Pulmonary artery endothelial cell (primary cell): ENCODE measurements around the gene DCAF4L1. TPM values are rescaled to one million over a fixed set of nuclear protein-coding genes. Genes with fewer than 3 reads are reported as not detected.
A peak's percentile ranks its signal among the peaks of the same experiment; 100 is the strongest.

Source experiments
- DNase-seq: peaks from one replicate; pipeline ENCODE4 v3.0.0-alpha.2; 2011; ENCODE audit warnings: low read depth, low spot score
- total RNA-seq: library from RNA; depleted of rRNA; stranded (reverse); fragments of >200 nt; gene quantifications from 2 replicates; pipeline ENCODE4 v1.2.3, GENCODE V29; 2014

DCAF4L1 gene, protein sequence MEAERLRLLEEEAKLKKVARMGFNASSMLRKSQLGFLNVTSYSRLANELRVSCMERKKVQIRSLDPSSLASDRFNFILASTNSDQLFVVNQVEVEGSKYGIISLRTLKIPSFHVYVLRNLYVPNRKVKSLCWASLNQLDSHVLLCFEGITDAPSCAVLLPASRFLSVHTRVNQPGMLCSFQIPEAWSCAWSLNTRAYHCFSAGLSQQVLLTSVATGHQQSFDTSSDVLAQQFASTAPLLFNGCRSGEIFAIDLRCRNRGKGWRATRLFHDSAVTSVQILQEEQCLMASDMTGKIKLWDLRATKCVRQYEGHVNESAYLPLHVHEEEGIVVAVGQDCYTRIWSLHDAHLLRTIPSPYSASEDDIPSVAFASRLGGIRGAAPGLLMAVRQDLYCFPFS
- total RNA-seq, result 0.07 and 0.18 TPM in 2 replicates

DNA sequence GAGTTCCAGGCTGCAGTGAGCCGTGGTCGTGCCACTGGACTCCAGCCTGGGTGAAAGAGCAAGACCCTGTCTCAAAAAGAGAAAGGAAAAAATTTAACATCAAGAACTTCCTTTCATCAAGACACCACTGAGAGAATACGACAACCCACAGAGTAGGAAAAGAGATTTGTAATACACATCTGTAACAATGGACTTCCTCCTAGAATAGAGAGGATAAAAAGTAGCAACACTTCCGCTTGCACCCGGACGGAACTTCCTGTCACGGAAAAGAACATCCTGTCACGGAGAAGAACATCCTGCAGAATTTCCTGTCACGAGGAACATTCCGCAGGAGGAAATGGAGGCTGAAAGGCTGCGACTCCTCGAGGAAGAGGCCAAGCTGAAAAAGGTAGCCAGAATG, at the start of gene DCAF4L1:
Gene DCAF4L1, plus strand, starts transcription at position 301 of the 400 bp plus-strand sequence. Its CDS starts 37 bp downstream, at position 338.
- no peak for DNase-seq

DNA sequence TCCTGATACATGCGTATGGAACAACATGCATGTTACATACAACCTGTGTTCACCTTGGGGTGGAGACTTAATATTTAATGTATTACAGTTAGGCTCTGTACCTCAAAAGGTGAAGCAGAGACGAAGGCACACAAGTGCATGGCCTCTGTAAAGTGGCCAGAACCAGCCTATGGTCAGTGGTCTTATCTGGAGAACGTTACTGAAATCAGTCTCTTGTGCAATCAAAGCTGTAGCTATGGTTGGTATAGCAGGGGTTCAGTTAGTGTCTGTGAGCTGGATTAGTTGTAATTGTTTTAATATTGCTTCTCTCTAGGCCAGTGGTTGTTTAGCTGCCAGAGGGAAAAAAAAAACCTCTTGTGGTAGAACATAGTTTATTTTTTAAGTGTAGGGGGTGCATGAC, 48.6 kb upstream of the DCAF4L1 start:
- no peak for DNase-seq

DNA sequence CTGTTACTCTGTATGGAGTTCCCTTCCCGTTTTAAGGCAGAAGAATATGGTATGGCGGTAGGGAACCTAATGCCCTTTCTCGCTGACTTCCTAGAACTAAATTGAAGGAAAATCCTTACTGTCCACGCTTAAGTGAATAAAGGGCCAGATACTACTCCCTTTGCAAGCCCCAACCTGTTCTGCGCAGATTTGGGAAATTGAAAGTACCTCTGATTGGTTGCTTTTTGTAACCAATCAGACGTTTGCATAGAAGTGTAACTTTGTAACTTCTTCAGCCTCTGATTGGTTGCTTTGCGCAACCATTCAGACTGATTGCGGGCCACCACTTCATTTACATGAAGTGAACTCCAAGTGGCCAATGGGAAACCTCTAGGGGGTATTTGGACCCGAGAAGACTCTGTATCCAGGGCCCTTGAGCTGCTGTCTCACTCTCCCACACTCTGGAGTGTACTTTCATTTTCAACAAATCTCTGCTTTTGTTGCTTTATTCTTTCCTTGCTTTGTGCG, 47.5 kb upstream of the DCAF4L1 start:
- no peak for DNase-seq

DNA sequence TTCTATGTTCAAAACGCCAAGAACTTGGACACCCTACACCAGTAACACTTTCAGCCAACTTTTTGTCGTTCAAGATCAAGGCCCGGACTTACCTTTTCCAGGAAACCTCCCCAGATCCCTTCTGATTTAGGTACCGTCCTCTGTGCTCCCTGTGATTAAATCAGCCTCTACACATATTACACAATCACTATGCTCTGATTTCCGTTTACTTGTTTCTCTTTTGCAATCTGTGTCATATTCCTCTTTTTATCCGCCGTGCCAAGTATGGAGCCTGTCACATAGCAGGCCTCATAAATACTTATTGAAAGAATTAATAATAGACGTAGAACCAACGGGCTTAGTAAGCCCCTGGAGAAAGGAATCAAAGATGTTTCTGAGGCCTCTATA, 47.0 kb upstream of the DCAF4L1 start:
- no peak for DNase-seq

DNA sequence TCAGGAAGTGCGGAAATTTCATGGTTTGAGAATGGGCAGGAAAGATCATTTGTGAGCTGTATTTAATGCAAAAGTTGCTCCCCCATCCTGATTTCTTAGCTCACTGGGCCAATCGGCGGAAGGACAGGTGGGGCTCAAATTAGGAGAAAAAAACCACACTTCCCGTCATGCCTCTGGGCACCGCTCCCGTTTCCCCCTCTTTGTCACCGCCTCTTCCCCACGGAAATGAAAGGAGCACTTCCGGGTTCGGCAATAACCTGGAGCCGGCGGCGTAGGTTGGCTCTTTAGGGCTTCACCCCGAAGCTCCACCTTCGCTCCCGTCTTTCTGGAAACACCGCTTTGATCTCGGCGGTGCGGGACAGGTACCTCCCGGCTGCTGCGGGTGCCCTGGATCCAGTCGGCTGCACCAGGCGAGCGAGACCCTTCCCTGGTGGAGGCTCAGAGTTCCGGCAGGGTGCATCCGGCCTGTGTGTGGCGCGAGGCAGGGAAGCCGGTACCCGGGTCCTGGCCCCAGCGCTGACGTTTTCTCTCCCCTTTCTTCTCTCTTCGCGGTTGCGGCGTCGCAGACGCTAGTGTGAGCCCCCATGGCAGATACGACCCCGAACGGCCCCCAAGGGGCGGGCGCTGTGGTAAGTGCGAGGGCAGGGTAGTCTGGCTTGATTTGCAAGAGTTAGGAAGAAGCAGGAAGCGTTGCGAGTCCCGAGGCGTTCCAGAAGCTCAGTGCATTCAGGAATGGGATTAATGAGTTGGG, 46.5 kb upstream of the DCAF4L1 start, which contains the start of gene TMEM33:
Gene TMEM33, plus strand, starts transcription at position 529 of the 751 bp plus-strand sequence. Its CDS starts 56 bp downstream, at position 585.
- DNase-seq, result peak; percentile 39

DNA sequence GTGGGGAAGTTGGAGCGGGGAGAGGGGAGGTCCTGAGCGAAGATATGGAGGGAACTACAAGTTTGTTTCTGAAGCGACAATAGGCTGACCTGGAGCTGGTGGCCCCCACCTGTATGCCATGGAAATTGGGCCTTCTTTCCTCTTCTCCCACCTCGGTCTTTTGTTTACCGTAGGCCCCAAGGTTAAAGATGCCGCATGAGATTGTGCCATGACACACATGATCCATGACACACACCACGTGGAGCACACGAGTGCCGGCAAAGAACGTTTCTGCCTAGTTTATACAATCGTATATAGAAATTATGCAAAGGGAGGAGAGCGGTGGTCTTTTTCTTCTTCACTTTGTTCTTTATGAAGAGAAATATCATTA, 45.9 kb upstream of the DCAF4L1 start:
- no peak for DNase-seq

DNA sequence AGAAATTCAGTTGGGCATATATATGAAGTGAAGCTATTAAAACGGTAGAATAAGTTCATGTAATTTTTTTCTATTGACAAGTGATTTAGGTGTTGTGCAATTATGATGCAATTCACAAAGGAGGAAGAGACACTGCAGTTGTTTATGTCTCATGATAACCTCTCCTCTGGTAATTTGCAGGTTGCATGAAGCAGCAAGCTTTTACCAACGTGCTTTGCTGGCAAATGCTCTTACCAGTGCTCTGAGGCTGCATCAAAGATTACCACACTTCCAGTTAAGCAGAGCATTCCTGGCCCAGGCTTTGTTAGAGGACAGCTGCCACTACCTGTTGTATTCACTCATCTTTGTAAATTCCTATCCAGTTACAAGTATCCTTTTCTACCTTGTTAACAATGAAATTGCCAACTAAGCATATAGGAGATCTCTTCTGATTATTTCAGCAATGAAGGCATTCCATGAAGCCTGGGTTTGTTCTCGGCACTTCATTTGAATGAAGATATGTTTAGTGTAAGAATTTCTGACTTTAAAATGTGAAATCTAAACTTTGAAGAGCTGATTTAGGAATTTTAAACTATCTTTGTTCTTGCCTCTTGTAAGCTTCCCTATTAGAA, 42.4 kb upstream of the DCAF4L1 start:
- no peak for DNase-seq

DNA sequence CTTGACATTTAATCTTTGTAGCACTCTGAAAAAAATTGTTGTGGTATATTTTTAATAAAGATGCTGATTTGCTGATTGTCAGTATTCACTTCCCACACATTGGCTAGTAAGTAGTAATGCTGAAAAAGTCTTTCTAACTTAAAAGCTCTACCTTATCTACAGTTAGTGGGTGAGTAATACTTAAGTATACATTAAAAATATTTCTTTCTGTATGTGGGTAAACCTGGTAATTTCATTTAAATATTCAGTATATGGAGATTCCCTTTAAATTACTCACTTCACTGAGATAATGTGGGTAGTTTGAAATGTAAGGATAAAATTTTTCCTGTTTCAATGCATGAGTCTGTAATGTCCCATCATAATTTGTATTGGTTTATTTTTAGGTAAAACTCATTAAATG, 40.7 kb upstream of the DCAF4L1 start:
- no peak for DNase-seq

DNA sequence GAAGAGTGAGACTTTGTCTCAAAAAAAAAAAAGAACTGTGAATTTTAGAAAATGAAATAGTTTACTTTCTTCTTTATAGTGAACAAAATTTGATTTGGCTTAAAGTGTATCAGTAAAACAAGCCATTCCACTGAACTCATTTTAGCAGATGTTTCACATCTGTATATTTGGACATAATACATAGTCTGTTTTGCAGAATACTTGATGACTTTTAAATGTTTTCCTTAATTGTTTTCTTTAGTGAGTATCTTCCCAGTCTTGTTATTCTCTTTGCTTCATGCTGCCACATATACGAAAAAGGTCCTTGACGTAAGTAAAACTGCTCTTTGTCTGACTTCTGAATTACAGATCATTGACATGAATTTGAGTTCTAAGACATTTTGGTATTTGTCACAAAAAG, 38.0 kb upstream of the DCAF4L1 start:
- DNase-seq, result no peak

DNA sequence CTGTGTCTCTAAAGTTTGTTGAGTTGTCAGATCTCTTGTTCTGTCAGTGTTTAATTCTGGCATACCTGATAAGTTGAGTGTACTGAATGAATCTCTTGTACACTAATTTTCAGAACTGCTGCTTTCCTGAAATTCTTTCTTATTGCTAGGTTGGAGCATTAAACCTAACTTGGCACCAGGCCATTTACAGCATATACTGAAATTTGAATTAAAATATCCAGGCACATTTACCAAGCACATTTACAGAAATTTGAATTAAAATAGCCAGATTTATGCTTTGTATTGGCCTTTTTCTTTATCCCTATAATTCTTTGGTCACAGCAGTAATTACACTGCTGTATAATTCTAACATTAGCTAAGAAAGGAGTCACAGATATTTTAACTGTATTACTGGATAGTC, 37.5 kb upstream of the DCAF4L1 start:
- no peak for DNase-seq

DNA sequence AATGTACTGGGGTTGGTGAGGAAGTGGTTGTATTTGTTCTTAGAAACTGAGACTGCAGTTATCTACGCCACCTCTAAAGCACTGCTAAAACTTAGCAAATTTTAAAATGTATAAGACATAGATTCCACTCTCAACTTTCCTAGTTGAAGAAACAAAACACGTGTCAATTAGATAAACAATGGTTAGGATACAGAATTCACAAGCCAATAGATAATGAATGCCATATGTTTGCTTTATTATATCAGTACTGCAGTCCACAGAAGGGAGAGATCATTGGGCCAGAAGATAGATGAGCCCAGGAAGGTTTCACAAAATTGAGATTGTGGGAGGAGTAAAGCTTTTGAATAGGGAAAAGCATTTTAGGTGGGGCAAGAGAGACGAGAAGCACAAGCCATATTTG, 32.0 kb upstream of the DCAF4L1 start:
- DNase-seq, result no peak

DNA sequence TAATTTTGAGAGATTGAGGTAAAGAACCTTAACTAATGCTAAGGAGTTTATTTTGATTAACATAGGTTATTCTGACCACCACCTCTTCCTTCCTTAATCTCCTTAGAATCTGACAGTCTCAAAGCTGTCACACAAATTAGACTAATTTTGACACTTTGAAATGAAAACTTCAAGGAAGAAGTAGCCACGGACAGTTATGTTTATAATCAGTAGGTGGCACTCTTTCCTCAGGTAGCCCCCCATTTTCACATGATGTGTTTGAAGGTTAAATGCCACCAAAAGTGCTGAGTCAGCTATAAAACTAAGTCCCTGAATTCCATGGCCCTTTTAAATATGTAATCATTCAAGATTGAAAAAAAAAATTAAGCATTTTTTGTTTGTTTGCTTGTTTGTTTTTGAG, 23.9 kb upstream of the DCAF4L1 start:
- DNase-seq, result no peak

DNA sequence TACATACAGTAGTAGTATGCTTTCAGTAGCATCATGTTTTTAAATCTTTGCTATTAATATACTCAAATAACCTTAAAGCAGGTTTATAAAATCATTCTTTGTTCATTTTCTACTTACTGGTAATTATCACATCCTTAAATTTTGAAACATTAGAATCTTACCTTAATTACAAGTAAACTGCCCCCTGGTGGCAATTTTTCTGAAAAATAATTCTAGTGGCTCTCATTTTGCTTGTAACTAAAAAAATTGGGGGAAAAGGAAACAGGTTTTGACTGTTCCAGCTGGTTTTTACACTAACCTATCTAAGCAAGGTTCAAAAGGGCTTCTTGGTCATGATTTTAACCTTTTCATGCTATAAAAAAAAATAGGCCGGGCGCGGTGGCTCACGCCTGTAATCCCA, 18.5 kb upstream of the DCAF4L1 start:
- DNase-seq, result no peak

DNA sequence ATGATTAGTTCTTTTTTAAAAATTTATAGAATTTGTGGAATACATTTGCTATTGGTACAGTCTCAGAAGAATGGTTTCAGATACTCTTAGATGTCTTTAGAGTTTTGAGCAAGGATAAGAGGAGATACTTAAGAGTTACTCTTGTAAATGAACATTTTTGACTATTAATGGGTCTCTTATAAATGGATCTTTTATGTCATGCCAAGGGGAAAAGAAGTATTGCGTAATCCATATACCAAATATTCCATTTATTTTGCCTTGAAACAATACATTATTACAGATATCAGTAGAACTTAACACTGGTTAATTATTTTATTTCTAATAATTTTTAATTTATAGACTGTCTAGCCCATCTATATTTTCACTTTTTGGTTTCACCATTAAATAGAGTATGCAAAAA, 17.2 kb upstream of the DCAF4L1 start:
- no peak for DNase-seq

DNA sequence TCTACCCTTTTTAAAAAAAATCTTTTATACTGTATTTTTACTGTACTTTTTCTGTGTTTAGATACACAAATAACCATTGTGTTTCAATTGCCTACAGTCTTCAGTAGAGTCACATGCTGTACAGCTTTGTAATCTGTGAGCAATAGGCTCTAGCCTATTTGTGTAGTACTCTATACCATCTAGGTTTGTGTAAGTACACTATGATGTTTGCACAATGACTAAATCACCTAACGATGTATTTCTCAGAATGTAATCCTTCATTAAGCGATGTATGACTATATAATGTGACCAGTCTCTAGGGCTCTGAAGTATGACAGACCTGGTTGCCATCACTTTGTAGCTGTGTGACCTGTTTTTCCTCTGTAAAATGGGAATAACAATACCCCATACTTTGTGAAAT, 14.2 kb upstream of the DCAF4L1 start:
- DNase-seq, result no peak

DNA sequence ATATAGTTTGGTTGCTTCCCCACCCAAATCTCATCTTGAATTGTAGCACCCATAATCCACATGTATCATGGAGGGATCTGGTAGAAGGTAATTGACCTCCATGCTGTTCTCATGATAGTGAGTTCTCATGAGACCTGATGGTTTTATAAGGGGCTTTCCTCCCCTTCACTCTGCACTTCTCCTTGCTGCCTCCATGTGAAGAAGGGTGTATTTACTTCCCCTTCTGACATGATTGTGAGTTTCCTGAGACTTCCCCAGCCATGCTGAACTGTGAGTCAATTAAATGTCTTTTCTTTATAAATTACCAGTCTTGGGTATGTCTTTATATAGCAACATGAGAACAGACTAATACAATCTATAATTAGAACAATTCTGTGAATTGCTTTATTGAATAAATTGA, 11.9 kb upstream of the DCAF4L1 start:
- no peak for DNase-seq

DNA sequence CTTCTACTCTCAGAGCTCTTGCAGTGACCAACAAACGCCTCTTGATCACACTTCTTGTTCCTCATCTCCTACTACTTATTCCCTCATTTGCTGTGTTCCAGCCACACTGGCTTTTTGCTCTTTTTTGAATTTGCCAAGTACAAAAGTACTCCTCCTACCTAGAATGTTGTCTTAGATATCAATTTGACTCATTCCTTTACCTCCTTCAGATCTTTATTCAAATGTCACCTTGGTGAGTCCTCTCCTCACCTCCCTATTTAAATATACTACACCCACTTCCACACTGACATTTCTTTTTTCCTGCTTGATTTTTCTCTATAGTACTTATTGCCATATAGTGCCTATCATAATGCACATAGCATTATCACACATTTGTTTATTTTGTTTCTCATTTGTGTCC, 6.2 kb upstream of the DCAF4L1 start:
- DNase-seq, result no peak

DNA sequence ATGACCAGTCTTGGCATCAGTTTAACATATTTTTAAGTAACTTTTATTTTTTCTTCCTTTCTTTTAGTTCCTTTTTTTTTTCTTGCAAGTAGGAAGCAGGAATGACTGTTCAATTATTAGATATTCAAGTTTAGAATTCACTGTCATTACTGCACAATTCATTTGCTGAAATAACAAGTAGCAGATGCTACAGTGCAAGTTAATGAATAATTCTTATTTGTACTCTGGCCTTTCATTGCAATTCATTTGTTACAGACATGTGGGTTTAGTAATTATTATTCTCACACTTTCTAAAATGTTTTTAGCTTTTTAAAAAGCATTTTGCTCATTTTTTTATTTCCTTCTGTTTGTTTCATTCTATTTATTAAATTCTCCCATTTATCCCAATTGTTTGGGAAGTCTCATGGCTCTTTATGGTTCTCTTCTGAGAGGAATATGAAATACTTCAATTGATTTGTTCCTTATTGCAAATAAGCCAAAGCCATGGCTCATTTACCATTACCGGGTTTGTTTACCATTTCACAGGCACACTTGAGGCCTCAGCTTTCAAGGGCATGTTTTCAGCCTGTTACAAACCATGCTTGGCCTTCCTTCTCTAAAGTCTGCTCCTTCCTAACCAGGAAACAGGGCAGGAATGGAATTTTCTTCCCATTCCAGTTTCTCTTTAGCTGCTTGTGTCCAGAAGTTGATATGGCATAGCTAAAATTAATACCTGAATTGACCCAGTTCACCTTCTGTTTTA, 4.6 kb upstream of the DCAF4L1 start:
- no peak for DNase-seq

DNA sequence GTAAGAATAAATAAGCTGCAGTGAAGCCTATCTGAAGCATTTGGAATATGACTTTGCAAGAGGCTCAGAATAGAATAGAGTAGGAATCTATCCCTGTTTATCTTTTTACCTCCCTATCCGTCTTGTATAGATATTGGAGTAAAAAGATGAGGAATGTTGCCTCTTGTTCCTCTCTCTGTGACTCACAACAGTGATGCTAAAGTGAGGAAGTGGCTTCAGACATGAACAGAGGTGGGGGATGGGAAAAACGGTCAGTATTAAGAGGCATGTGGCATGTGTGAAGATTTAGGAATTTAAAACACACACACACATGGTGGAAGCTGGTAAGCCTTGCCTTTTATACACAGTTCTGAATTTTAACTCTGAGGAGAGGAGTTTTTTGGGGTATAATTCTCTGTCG, 3.8 kb upstream of the DCAF4L1 start:
- DNase-seq, result no peak

DNA sequence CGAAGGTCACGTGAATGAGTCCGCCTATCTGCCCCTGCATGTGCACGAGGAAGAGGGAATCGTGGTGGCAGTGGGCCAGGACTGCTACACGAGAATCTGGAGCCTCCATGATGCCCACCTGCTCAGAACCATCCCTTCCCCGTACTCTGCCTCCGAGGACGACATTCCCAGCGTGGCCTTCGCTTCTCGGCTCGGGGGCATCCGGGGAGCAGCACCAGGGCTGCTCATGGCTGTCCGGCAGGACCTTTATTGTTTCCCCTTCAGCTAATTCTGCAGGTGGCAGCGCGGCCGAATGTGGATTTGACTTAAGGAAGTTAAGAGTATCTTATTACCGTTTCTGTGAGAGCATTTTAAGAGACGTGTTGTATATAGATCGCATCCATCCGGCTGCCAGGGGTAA, 1.2 kb downstream of the DCAF4L1 start:
- DNase-seq, result no peak

DNA sequence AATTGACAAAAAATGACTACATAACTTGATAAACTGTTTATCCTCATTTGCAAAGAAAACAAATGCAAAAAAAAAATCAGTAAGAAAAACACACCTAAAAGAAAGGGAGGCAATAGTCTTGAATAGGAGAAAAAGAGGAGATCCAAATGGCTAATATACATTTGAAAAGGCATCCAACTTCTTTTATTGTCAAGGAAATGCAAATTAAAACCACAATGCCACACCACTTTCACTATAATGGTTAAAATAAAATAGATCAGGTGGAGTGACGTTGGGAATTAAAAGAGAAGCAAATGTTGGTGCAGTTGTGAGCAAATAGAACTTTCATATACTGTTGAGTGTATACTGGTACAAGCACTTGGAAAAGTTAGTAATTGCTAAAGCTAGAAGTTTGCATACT, 3.6 kb downstream of the DCAF4L1 start:
- DNase-seq, result no peak

DNA sequence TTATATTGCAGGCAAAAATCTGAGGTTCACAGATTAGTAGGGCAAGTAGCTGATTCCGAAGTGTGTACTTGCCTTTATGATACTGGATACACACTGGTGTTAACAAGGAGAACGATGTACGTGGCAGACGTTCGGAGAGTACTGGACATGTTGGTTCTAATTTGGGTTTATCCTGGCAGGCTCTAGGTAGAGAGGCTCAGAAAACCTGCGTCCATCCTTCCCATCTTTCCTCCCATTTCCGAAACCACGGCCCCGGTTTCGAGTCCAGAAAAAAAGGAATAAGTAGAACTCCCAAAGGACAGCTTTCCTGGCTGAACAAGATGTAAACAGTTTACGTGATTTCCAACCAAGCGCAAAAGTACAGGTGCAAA, 8.4 kb downstream of the DCAF4L1 start:
- DNase-seq, result no peak
